DOHH2 (cell line): Measurements from ENCODE around the gene RXFP2.

Experiments used
- H3F3A ChIP-seq: fragments of 200-600 bp; sonication (generic), shearing (Covaris generic); 2 replicates; pipeline ENCODE4 v1.6.0; 2016; ENCODE audit warnings: antibody characterized with exemption, mild to moderate bottlenecking; ENCODE audit not compliant: control insufficient read depth, insufficient read depth
- H3K27ac ChIP-seq: fragments of 200-600 bp; sonication (generic); 2 replicates; pipeline ENCODE4 v1.5.1; 2014; ENCODE audit warnings: low read depth, mild to moderate bottlenecking, low read length, moderate library complexity
- H3K27me3 ChIP-seq: fragments of 200-600 bp; sonication (generic); 2 replicates; pipeline ENCODE4 v1.6.1; 2014; ENCODE audit warnings: mild to moderate bottlenecking, low read length, mixed read lengths; ENCODE audit not compliant: control insufficient read depth
- H3K36me3 ChIP-seq: fragments of 200-600 bp; sonication (generic); 2 replicates; pipeline ENCODE4 v1.6.1; 2014; ENCODE audit warnings: mild to moderate bottlenecking, low read length, moderate library complexity, mixed read lengths; ENCODE audit not compliant: control insufficient read depth
- H3K4me1 ChIP-seq: fragments of 200-600 bp; sonication (generic); 2 replicates; pipeline ENCODE4 v1.6.1; 2014; ENCODE audit warnings: mild to moderate bottlenecking, low read length, mixed read lengths; ENCODE audit not compliant: control insufficient read depth
- H3K4me2 ChIP-seq: fragments of 200-600 bp; sonication (generic); 2 replicates; pipeline ENCODE4 v1.6.0; 2014; ENCODE audit warnings: mild to moderate bottlenecking, low read length, moderate library complexity
- H3K4me3 ChIP-seq: fragments of 200-600 bp; sonication (generic); 2 replicates; pipeline ENCODE4 v1.5.1; 2014; ENCODE audit warnings: mild to moderate bottlenecking, low read length, mixed read lengths
- H3K79me2 ChIP-seq: fragments of 200-600 bp; sonication (generic); 2 replicates; pipeline ENCODE4 v1.6.1; 2014; ENCODE audit warnings: mild to moderate bottlenecking, low read length, mixed read lengths; ENCODE audit not compliant: control insufficient read depth
- H3K9me2 ChIP-seq: fragments of 200-600 bp; sonication (generic); replicated peaks from 2 replicates; pipeline ENCODE4 v1.6.1; 2014; ENCODE audit warnings: mild to moderate bottlenecking, low read length, mixed read lengths; ENCODE audit not compliant: control insufficient read depth
- H3K9me3 ChIP-seq: fragments of 200-600 bp; sonication (generic); 2 replicates; pipeline ENCODE4 v1.6.1; 2014; ENCODE audit warnings: antibody characterized with exemption, low read length, mixed read lengths; ENCODE audit not compliant: control insufficient read depth, insufficient read depth
- H4K20me1 ChIP-seq: fragments of 200-600 bp; sonication (generic); 2 replicates; pipeline ENCODE4 v1.6.0; 2014; ENCODE audit warnings: low read depth, mild to moderate bottlenecking, antibody characterized with exemption, low read length, moderate library complexity; ENCODE audit not compliant: control insufficient read depth, insufficient read depth
- CTCF ChIP-seq: fragments of 200-600 bp; sonication (generic); IDR thresholded peaks from one replicate; pipeline ENCODE4 v1.5.1; 2014; ENCODE audit warnings: antibody characterized with exemption, mild to moderate bottlenecking, low read depth, low read length; ENCODE audit not compliant: poor library complexity, severe bottlenecking
- EZH2phosphoT487 ChIP-seq: fragments of 200-600 bp; sonication (generic); IDR thresholded peaks from 2 replicates; pipeline ENCODE4 v1.6.1; 2017; ENCODE audit warnings: borderline replicate concordance, mild to moderate bottlenecking, antibody characterized with exemption, low read length, moderate library complexity, mixed read lengths

RXFP2 gene

GRCh38 chr13:31749929-31750328, 10.6 kb downstream of the RXFP2 start:
- Histone ChIP-seq H3K9me2 (no peaks in the 10 kb centered on the region), H4K20me1 (no peaks in the 10 kb centered on the region), H3F3A (no peaks in the 10 kb centered on the region), H3K27me3 (peaks cover 7% of the 10 kb centered on the region), H3K4me1 (no peaks in the 10 kb centered on the region), H3K36me3 (no peaks in the 10 kb centered on the region), H3K4me2 (no peak overlapping the region), H3K4me3 (no peak overlapping the region), H3K27ac (no peak overlapping the region), H3K9me3 (no peaks in the 10 kb centered on the region), H3K79me2 (no peaks in the 10 kb centered on the region)
- TF ChIP-seq CTCF: no peak
- no peak for TF ChIP-seq EZH2phosphoT487

- H3K9me3 ChIP-seq: no peaks in the 10 kb centered on the region
- no peaks in the 10 kb centered on the region for H3F3A ChIP-seq
- no peaks in the 10 kb centered on the region for H3K79me2 ChIP-seq
- no peak overlapping the region for H3K4me2 ChIP-seq
- peaks cover 10% of the 10 kb centered on the region for H3K27me3 ChIP-seq
- H3K27ac ChIP-seq: no peak overlapping the region
- TF ChIP-seq EZH2phosphoT487 (no peak), CTCF (no peak)
- no peaks in the 10 kb centered on the region for H3K36me3 ChIP-seq
- no peak overlapping the region for H3K4me3 ChIP-seq
- H4K20me1 ChIP-seq: no peaks in the 10 kb centered on the region
- H3K4me1 ChIP-seq: no peaks in the 10 kb centered on the region
- no peaks in the 10 kb centered on the region for H3K9me2 ChIP-seq
Observed at GRCh38 chr13:31755211-31755610, 15.9 kb downstream of the RXFP2 start.

- Histone ChIP-seq H3K4me1 (no peaks in the 10 kb centered on the region), H3K9me3 (no peaks in the 10 kb centered on the region), H3K36me3 (no peaks in the 10 kb centered on the region), H3K27me3 (peaks cover 10% of the 10 kb centered on the region), H3K4me3 (no peak overlapping the region), H3K79me2 (no peaks in the 10 kb centered on the region), H3K4me2 (no peak overlapping the region), H3K27ac (no peak overlapping the region), H3K9me2 (no peaks in the 10 kb centered on the region), H4K20me1 (no peaks in the 10 kb centered on the region), H3F3A (no peaks in the 10 kb centered on the region)
- TF ChIP-seq CTCF: no peak
- TF ChIP-seq EZH2phosphoT487: no peak
Observed at GRCh38 chr13:31755803-31756212, 16.5 kb downstream of the RXFP2 start.

GRCh38 chr13:31756346-31756745, 17.0 kb downstream of the RXFP2 start:
- H3K36me3 ChIP-seq: no peaks in the 10 kb centered on the region
- H3K9me3 ChIP-seq: no peaks in the 10 kb centered on the region
- H3K4me1 ChIP-seq: no peaks in the 10 kb centered on the region
- TF ChIP-seq CTCF: no peak
- no peak for TF ChIP-seq EZH2phosphoT487
- H3K27me3 ChIP-seq: peaks cover 10% of the 10 kb centered on the region
- H4K20me1 ChIP-seq: no peaks in the 10 kb centered on the region
- no peak overlapping the region for H3K27ac ChIP-seq
- H3K4me3 ChIP-seq: no peak overlapping the region
- no peak overlapping the region for H3K4me2 ChIP-seq
- H3K79me2 ChIP-seq: no peaks in the 10 kb centered on the region
- H3F3A ChIP-seq: no peaks in the 10 kb centered on the region
- no peaks in the 10 kb centered on the region for H3K9me2 ChIP-seq
